ENCODE results near the gene RDH11.
A peak's percentile ranks its signal among the peaks of the same experiment; 100 is the strongest.
"Not testable (repeated sequence)": the region's sequence is repeated elsewhere in the genome, so short reads cannot be mapped to it uniquely, and the experiment has no call there.

The RDH11 gene

DNA sequence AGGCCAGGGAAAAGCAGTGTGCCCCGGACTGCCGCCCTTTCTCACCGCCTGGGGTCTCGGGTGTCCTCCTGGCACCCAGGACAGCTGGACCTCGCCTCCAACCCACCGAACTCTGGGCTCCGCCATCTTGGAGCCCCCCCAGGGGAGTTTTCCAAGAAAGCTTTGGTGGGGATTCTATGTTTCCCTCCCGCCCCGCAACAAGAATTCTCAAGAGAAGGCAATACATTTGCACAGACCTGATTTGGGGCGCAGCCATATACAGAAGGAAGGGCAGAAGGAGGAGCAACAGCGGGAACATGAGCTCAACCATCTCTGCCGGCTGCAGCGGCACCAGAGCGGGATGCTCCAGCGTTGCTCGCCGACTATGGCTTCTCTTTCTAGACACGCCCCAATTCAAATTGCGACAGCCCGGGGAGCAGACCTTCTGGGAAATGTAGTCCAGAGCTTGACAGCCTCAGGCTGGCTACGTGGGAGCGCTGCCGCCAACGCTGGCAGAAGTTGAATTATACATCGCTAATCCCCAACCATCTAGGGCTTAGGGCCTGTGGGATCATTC, at the start of gene RDH11:
Gene RDH11 (minus strand): TSS at position 371 of the 556 bp plus-strand sequence. CDS start 61 bp downstream, at position 310.
- DNase-seq, result peak; percentile 85

GRCh38 chr14:67744046-67744445, 48.5 kb upstream of the RDH11 start:
- no peak for DNase-seq

GRCh38 chr14:67738740-67739504, 43.4 kb upstream of the RDH11 start:
- DNase-seq, result no peak

DNA sequence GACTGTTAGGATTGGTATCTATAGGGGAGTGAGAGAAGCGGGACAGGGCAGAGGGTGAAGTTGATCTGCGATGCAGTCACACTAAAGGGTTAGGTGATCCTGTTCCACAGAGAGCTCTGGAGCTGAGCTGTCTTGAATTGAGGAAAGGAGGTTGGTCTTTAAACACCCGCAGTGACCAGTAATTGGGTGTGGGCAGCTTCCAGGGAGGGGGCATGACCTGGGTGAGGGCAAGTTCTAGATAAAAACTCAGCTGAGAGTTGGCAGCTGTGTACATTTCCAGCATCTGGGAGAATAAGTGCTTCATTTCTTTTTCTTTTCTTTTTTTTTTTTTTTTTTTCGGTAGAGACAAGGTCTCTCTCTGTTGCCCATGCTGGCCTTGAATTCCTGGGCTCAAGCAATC, 41.2 kb upstream of the RDH11 start:
- no peak for DNase-seq

- no peak for DNase-seq
Measured at GRCh38 chr14:67735336-67736147, 40.0 kb upstream of the RDH11 start.

- no peak for DNase-seq
Measured at GRCh38 chr14:67734675-67735074, 39.1 kb upstream of the RDH11 start.

GRCh38 chr14:67733616-67734015, 38.1 kb upstream of the RDH11 start:
- DNase-seq, result no peak

- DNase-seq, result no peak
Measured at GRCh38 chr14:67729072-67729885, 33.7 kb upstream of the RDH11 start.

GRCh38 chr14:67728258-67728657, 32.7 kb upstream of the RDH11 start:
- DNase-seq, result no peak

GRCh38 chr14:67727361-67727760, 31.8 kb upstream of the RDH11 start:
- DNase-seq, result no peak

- no peak for DNase-seq
Measured at GRCh38 chr14:67725171-67725570, 29.6 kb upstream of the RDH11 start.

GRCh38 chr14:67722293-67722692, 26.7 kb upstream of the RDH11 start:
- DNase-seq, result no peak

DNA sequence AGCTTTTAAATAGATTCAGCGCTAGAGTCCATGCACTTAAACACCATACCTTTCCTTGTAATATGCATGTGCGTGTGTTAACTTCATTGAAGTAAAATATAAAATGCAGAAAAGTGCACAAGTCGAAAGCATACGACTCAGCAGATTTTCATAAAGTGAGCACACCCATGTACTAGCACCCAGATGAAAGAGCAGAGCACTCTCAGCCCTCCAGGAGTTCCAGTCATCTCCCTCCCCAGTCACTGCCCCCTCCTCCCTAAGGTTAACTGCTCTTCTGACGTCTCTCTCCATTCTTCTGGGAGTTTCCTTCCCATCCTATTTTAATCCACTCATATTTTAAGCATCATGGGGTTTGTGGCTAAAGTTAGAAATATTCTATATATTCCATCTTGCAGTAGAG, 26.3 kb upstream of the RDH11 start:
- DNase-seq, result no peak

DNA sequence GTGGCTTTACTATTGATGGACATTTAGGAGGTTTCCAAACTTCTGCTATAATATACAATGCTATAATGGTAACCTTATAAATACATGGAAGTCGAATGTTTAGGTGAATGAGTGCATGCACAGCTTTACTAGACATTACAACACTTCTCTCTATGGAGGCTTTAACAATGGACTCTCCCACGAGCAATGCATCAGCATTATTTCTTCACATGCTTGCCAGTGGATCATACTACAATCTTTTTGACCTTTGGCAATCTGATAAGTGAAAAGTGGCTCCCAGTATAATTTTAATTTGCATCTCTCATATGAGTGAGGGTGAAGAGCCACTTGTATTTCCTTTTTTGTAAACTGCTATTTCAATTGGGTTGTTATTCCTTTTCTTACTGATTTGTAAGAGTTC, 24.3 kb upstream of the RDH11 start:
- DNase-seq, result no peak

GRCh38 chr14:67719385-67719784, 23.8 kb upstream of the RDH11 start:
- DNase-seq, result not testable (repeated sequence)

- DNase-seq, result no peak
Measured at GRCh38 chr14:67718265-67718664, 22.7 kb upstream of the RDH11 start.

- no peak for DNase-seq
Measured at GRCh38 chr14:67717048-67717447, 21.5 kb upstream of the RDH11 start.

- no peak for DNase-seq
Measured at GRCh38 chr14:67710209-67710608, 14.6 kb upstream of the RDH11 start.

DNA sequence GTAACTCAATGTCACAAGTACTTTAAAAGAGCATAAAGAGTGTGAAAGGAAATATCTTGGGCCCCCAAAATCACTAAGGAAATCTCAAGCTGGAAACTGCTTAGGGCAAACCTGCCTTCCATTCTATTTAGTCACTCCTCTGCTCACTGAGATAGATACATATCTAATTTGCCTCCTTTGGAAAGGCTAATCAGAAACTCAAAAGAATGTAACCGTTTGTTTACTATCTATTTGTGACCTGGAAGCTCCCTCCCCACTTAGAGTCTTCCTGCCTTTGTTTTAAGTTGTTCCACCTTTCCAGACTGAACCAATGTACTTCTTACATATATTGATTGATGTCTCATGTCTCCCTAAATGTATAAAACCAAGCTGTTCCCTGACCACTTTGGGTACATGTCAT, 14.2 kb upstream of the RDH11 start:
- not testable (repeated sequence) for DNase-seq

DNA sequence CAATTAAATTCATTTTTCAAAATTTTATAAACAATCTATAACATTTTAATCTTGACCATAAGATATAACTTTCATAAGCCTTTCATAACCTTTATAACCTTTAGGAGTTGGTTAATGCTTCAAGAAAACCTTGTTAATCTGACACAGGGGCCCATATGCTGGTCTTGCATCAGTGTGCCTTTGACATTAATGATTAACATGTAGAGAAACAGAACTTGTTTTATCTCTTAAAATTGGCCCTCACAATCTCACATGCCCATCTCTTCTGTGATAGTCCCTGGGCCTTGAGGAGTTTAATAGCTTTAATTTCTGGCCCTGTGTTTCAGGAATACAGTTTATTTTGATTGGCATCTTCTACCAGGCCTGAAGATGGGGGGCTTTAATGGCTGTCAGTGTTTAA, 13.8 kb upstream of the RDH11 start:
- not testable (repeated sequence) for DNase-seq

DNA sequence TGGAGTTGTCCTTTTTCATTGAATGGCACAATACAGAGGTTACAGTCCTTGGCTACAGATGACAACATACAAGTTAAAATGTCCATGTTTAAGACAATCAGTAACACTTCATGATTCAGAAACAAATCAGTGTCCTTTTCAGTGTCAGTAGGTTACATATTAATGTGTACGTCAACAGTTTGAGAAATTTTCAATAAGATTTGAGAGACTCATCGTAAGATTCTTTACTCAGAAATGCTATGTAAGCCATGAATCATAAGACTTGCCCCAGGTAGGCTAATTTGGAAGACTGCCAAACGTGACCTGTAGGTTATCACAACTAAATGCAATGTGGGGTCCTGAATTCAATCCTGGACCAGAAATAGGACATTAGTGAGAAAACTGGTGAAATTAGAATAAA, 9.6 kb upstream of the RDH11 start:
- no peak for DNase-seq

GRCh38 chr14:67704484-67705089, 9.0 kb upstream of the RDH11 start:
- no peak for DNase-seq

- DNase-seq, result no peak
Measured at GRCh38 chr14:67703997-67704396, 8.4 kb upstream of the RDH11 start.

Measured in activated CD8-positive, alpha-beta memory T cell treated with anti-CD3 and anti-CD28 coated beads, Interleukin-2, amount 50 U/mL, for 48 hours (primary cell).